Measurements from ENCODE around the gene MLKL. TPM values are rescaled to one million over a fixed set of nuclear protein-coding genes. Genes with fewer than 3 reads are reported as not detected.

MLKL gene
- total and polyA plus RNA-seq, 2 donors (not counting 3 experiments of a cell fraction or from before 2014, with no cell fraction given) = 8.1 to 26.5 TPM

DNA sequence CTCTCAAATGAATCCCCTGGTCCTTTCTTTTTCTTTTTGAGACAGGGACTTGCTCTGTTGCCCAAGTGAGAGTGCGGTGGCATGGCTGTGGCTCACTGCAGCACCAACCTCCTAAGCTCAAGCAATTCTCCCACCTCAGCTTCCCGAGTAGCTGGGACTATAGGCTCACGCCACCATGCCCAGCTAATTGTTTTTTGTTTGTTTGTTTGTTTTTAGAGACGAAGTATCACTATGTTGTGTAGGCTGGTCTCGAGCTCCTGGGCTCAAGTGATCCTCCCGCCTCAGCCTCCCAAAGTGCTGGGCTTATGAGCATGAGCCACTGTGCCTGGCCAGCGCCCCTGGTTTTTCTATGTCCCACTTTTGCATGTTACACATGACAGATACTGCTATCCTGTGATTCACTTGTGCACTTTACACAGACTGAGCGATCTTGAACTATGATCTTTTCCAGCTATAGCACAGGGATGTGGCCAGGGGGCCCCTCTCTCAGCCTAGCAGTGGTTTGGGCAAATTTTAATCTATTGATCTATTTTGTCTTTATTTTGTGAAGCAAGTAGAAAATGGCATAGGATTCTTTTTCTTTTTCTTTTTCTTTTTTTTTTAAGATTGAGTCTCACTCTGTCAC, 31.3 kb upstream of the MLKL start:
- POLR2A ChIA-PET = no interaction called here
- CTCF ChIA-PET = interaction anchor here (0.8 to 1.0 kb wide), 2 partner anchors 20 to 21 kb away, joined by 3 to 5 read pairs; no protein-coding TSS in a partner anchor

More for the DNA sequence above, 31.3 kb upstream of the MLKL start:
- no peaks in the 10 kb centered on the region for H3K9me1 ChIP-seq (replicated peaks; ENCODE audit: control insufficient read depth, extremely low read depth, insufficient read depth, low read length)
- no peak for TF ChIP-seq MAX (IDR thresholded peaks at IDR 0.05; ENCODE audit: insufficient read depth, insufficient read length)
- TF ChIP-seq GATA2 (IDR thresholded peaks at IDR 0.05; ENCODE audit: insufficient read depth, insufficient read length, low read depth, low read length) = no peak
- no peak for TF ChIP-seq EZH2 (IDR thresholded peaks at IDR 0.05; ENCODE audit: borderline replicate concordance, low read depth, low read length, severe bottlenecking)
- no peak for TF ChIP-seq CTCF (IDR thresholded peaks at IDR 0.05; ENCODE audit: extremely low read depth in 1 of 2, insufficient read depth in 1 of 2, low read depth in 1 of 2, low read length in 2 of 2)
- no peak for TF ChIP-seq POLR2AphosphoS5 (IDR thresholded peaks at IDR 0.05; ENCODE audit: insufficient read depth, low read depth, low read length)
- no peak for TF ChIP-seq FOS (IDR thresholded peaks at IDR 0.05; ENCODE audit: borderline replicate concordance, insufficient read depth, low read length)
- no peak for TF ChIP-seq JUN (IDR thresholded peaks at IDR 0.05; ENCODE audit: borderline replicate concordance, insufficient read depth, insufficient read length, low read depth)
- no peak for TF ChIP-seq MYC (IDR thresholded peaks at IDR 0.05; ENCODE audit: low read depth, low read length)
- TF ChIP-seq POLR2A (IDR thresholded peaks at IDR 0.05; ENCODE audit: low read depth, low read length) = no peak
- H3K4me3 ChIP-seq (replicated peaks in 1 of 3; ENCODE audit: insufficient read depth in 1 of 3, low read depth in 1 of 3, low read length in 3 of 3) = no peak overlapping the region
- H3K4me1 ChIP-seq (ENCODE audit: control insufficient read depth, extremely low read depth, insufficient read depth, low read length) = no peaks in the 10 kb centered on the region
- no peak overlapping the region for H3K27ac ChIP-seq (ENCODE audit: insufficient read depth, low read depth, low read length)
- no TSS peak for BruUV-seq (replicated peaks)
- no peaks in the 10 kb centered on the region for H3K27me3 ChIP-seq (ENCODE audit: control insufficient read depth in 2 of 2, insufficient read depth in 2 of 2, low read length in 2 of 2)
- dilution Hi-C loops (cut with MboI; ENCODE audit: extremely low pct_ligation_motif_present, low sequenced_read_pairs) (no loop called here), intact Hi-C loops (cut with micrococcal nuclease) (no loop called here)
- no peak for DNase-seq (ENCODE audit: low read depth, low spot score)
- H3K36me3 ChIP-seq (ENCODE audit: control insufficient read depth in 2 of 2, extremely low read depth in 1 of 2, insufficient read depth in 2 of 2, low read length in 2 of 2) = no peaks in the 10 kb centered on the region
- FAIRE-seq = no peak
- no peak overlapping the region for H2AFZ ChIP-seq (ENCODE audit: low read depth, low read length)
- no peak overlapping the region for H3K9ac ChIP-seq (replicated peaks; ENCODE audit: extremely low read depth, insufficient read depth, low read length)
- no peak overlapping the region for H3K4me2 ChIP-seq (ENCODE audit: insufficient read depth, low read length)
- no peaks in the 10 kb centered on the region for H4K20me1 ChIP-seq (replicated peaks; ENCODE audit: control insufficient read depth, extremely low read depth, insufficient read depth, low read length)
- H3K9me3 ChIP-seq (replicated peaks; ENCODE audit: control insufficient read depth, insufficient read depth, low read length) = no peaks in the 10 kb centered on the region
- no peaks in the 10 kb centered on the region for H3K79me2 ChIP-seq (ENCODE audit: control insufficient read depth, insufficient read depth, low read length)
